Activated naive CD4-positive, alpha-beta T cell treated with anti-CD3 and anti-CD28 coated beads, Interleukin-2, amount 50 U/mL, for 24 hours (primary cell): ENCODE data around the gene KDM1A.

Experiments used
- H3K27ac Mint-ChIP-seq: one replicate; pipeline ENCODE4 v1.8.0; 2021; ENCODE audit warnings: mild to moderate bottlenecking, mixed read lengths
- H3K27me3 Mint-ChIP-seq: one replicate; pipeline ENCODE4 v1.8.0; 2021; ENCODE audit warnings: mixed read lengths
- H3K36me3 Mint-ChIP-seq: one replicate; pipeline ENCODE4 v1.8.0; 2021; ENCODE audit warnings: mixed read lengths
- H3K4me1 Mint-ChIP-seq: one replicate; pipeline ENCODE4 v1.8.0; 2021; ENCODE audit warnings: mixed read lengths
- H3K4me3 Mint-ChIP-seq: one replicate; pipeline ENCODE4 v1.8.0; 2021; ENCODE audit warnings: mild to moderate bottlenecking, mixed read lengths
- H3K9me3 Mint-ChIP-seq: one replicate; pipeline ENCODE4 v1.8.0; 2021; ENCODE audit warnings: mixed read lengths

Gene KDM1A

GRCh38 chr1:23035823-23036452 is 16.7 kb downstream of the KDM1A start:
- H3K9me3 Mint-ChIP-seq, result no peaks in the 10 kb centered on the region
- no peak overlapping the region for H3K4me3 Mint-ChIP-seq
- H3K36me3 Mint-ChIP-seq, result peaks cover 21% of the 10 kb centered on the region
- H3K27ac Mint-ChIP-seq, result no peak overlapping the region
- H3K27me3 Mint-ChIP-seq, result no peaks in the 10 kb centered on the region
- peaks cover 67% of the 10 kb centered on the region for H3K4me1 Mint-ChIP-seq

- H3K4me1 Mint-ChIP-seq, result peaks cover 66% of the 10 kb centered on the region
- no peak overlapping the region for H3K4me3 Mint-ChIP-seq
- H3K9me3 Mint-ChIP-seq, result no peaks in the 10 kb centered on the region
- H3K27ac Mint-ChIP-seq, result no peak overlapping the region
- peaks cover 19% of the 10 kb centered on the region for H3K36me3 Mint-ChIP-seq
- no peaks in the 10 kb centered on the region for H3K27me3 Mint-ChIP-seq
Observed at GRCh38 chr1:23037081-23037740, 17.9 kb downstream of the KDM1A start.

- Mint-ChIP-seq H3K4me3 (no peak overlapping the region), H3K9me3 (no peaks in the 10 kb centered on the region), H3K27me3 (no peaks in the 10 kb centered on the region), H3K27ac (no peak overlapping the region), H3K4me1 (peaks cover 63% of the 10 kb centered on the region), H3K36me3 (peaks cover 13% of the 10 kb centered on the region)
Observed at GRCh38 chr1:23039308-23039826, 20.1 kb downstream of the KDM1A start.

- no peaks in the 10 kb centered on the region for H3K27me3 Mint-ChIP-seq
- H3K36me3 Mint-ChIP-seq, result peaks cover 11% of the 10 kb centered on the region
- peaks cover 58% of the 10 kb centered on the region for H3K4me1 Mint-ChIP-seq
- no peak overlapping the region for H3K4me3 Mint-ChIP-seq
- H3K27ac Mint-ChIP-seq, result no peak overlapping the region
- no peaks in the 10 kb centered on the region for H3K9me3 Mint-ChIP-seq
Observed at GRCh38 chr1:23040509-23040908, 21.2 kb downstream of the KDM1A start.

GRCh38 chr1:23044035-23044434 is 24.8 kb downstream of the KDM1A start:
- Mint-ChIP-seq H3K27ac (no peak overlapping the region), H3K27me3 (no peaks in the 10 kb centered on the region), H3K9me3 (no peaks in the 10 kb centered on the region), H3K4me3 (no peak overlapping the region), H3K4me1 (peaks cover 54% of the 10 kb centered on the region), H3K36me3 (peaks cover 9% of the 10 kb centered on the region)

GRCh38 chr1:23050201-23050600 is 30.9 kb downstream of the KDM1A start:
- H3K4me3 Mint-ChIP-seq, result no peak overlapping the region
- H3K27ac Mint-ChIP-seq, result no peak overlapping the region
- H3K36me3 Mint-ChIP-seq, result peaks cover 14% of the 10 kb centered on the region
- no peaks in the 10 kb centered on the region for H3K27me3 Mint-ChIP-seq
- H3K9me3 Mint-ChIP-seq, result no peaks in the 10 kb centered on the region
- peaks cover 21% of the 10 kb centered on the region for H3K4me1 Mint-ChIP-seq

- H3K9me3 Mint-ChIP-seq, result no peaks in the 10 kb centered on the region
- H3K27ac Mint-ChIP-seq, result no peak overlapping the region
- H3K4me1 Mint-ChIP-seq, result peaks cover 10% of the 10 kb centered on the region
- peaks cover 13% of the 10 kb centered on the region for H3K36me3 Mint-ChIP-seq
- H3K27me3 Mint-ChIP-seq, result no peaks in the 10 kb centered on the region
- no peak overlapping the region for H3K4me3 Mint-ChIP-seq
Observed at GRCh38 chr1:23051290-23051909, 32.1 kb downstream of the KDM1A start.

GRCh38 chr1:23057301-23057700 is 38.0 kb downstream of the KDM1A start:
- H3K36me3 Mint-ChIP-seq, result peaks cover 23% of the 10 kb centered on the region
- H3K9me3 Mint-ChIP-seq, result no peaks in the 10 kb centered on the region
- H3K4me1 Mint-ChIP-seq, result no peaks in the 10 kb centered on the region
- no peak overlapping the region for H3K4me3 Mint-ChIP-seq
- no peaks in the 10 kb centered on the region for H3K27me3 Mint-ChIP-seq
- H3K27ac Mint-ChIP-seq, result no peak overlapping the region

GRCh38 chr1:23062271-23062670 is 43.0 kb downstream of the KDM1A start:
- H3K9me3 Mint-ChIP-seq, result no peaks in the 10 kb centered on the region
- peaks cover 19% of the 10 kb centered on the region for H3K36me3 Mint-ChIP-seq
- H3K4me3 Mint-ChIP-seq, result no peak overlapping the region
- no peaks in the 10 kb centered on the region for H3K27me3 Mint-ChIP-seq
- no peak overlapping the region for H3K27ac Mint-ChIP-seq
- H3K4me1 Mint-ChIP-seq, result peaks cover 8% of the 10 kb centered on the region

GRCh38 chr1:23065385-23065784 is 46.1 kb downstream of the KDM1A start:
- no peaks in the 10 kb centered on the region for H3K27me3 Mint-ChIP-seq
- H3K27ac Mint-ChIP-seq, result no peak overlapping the region
- H3K9me3 Mint-ChIP-seq, result no peaks in the 10 kb centered on the region
- H3K4me3 Mint-ChIP-seq, result no peak overlapping the region
- H3K36me3 Mint-ChIP-seq, result peaks cover 19% of the 10 kb centered on the region
- peaks cover 8% of the 10 kb centered on the region for H3K4me1 Mint-ChIP-seq

- Mint-ChIP-seq H3K9me3 (no peaks in the 10 kb centered on the region), H3K4me1 (peaks cover 8% of the 10 kb centered on the region), H3K27ac (no peak overlapping the region), H3K4me3 (no peak overlapping the region), H3K27me3 (no peaks in the 10 kb centered on the region), H3K36me3 (peaks cover 16% of the 10 kb centered on the region)
Observed at GRCh38 chr1:23066075-23066474, 46.8 kb downstream of the KDM1A start.

GRCh38 chr1:23069149-23069548 is 49.9 kb downstream of the KDM1A start:
- no peaks in the 10 kb centered on the region for H3K9me3 Mint-ChIP-seq
- no peak overlapping the region for H3K27ac Mint-ChIP-seq
- peaks cover 8% of the 10 kb centered on the region for H3K4me1 Mint-ChIP-seq
- H3K27me3 Mint-ChIP-seq, result no peaks in the 10 kb centered on the region
- H3K36me3 Mint-ChIP-seq, result peaks cover 20% of the 10 kb centered on the region
- no peak overlapping the region for H3K4me3 Mint-ChIP-seq

- no peak overlapping the region for H3K4me3 Mint-ChIP-seq
- no peak overlapping the region for H3K27ac Mint-ChIP-seq
- peaks cover 20% of the 10 kb centered on the region for H3K36me3 Mint-ChIP-seq
- peaks cover 8% of the 10 kb centered on the region for H3K4me1 Mint-ChIP-seq
- H3K9me3 Mint-ChIP-seq, result no peaks in the 10 kb centered on the region
- no peaks in the 10 kb centered on the region for H3K27me3 Mint-ChIP-seq
Observed at GRCh38 chr1:23069675-23070074, 50.4 kb downstream of the KDM1A start.

- H3K36me3 Mint-ChIP-seq, result peaks cover 9% of the 10 kb centered on the region
- no peaks in the 10 kb centered on the region for H3K4me1 Mint-ChIP-seq
- H3K27me3 Mint-ChIP-seq, result no peaks in the 10 kb centered on the region
- no peak overlapping the region for H3K4me3 Mint-ChIP-seq
- H3K27ac Mint-ChIP-seq, result no peak overlapping the region
- no peaks in the 10 kb centered on the region for H3K9me3 Mint-ChIP-seq
Observed at GRCh38 chr1:23074012-23074411, 54.7 kb downstream of the KDM1A start.

GRCh38 chr1:23079025-23079424 is 59.8 kb downstream of the KDM1A start:
- Mint-ChIP-seq H3K9me3 (no peaks in the 10 kb centered on the region), H3K27ac (peak overlapping the region; percentile 3), H3K4me3 (no peak overlapping the region)

GRCh38 chr1:23080885-23081284 is 61.6 kb downstream of the KDM1A start:
- no peaks in the 10 kb centered on the region for H3K27me3 Mint-ChIP-seq
- no peak overlapping the region for H3K4me3 Mint-ChIP-seq
- H3K9me3 Mint-ChIP-seq, result no peaks in the 10 kb centered on the region
- H3K36me3 Mint-ChIP-seq, result no peaks in the 10 kb centered on the region
- no peaks in the 10 kb centered on the region for H3K4me1 Mint-ChIP-seq
- no peak overlapping the region for H3K27ac Mint-ChIP-seq

More at GRCh38 chr1:23079025-23079424, 59.8 kb downstream of the KDM1A start:
- Mint-ChIP-seq H3K27me3 (no peaks in the 10 kb centered on the region), H3K36me3 (no peaks in the 10 kb centered on the region), H3K4me1 (no peaks in the 10 kb centered on the region)
